Measurements from ENCODE around the gene GOLGA7B.

Gene GOLGA7B

GRCh38 chr10:97852840-97853405 lies 3.3 kb downstream of the GOLGA7B start:
- no peaks in the 10 kb centered on the region for H4K20me1 ChIP-seq (ENCODE audit: insufficient read depth, low read length)
- no peaks in the 10 kb centered on the region for H3K4me1 ChIP-seq (ENCODE audit: low read length)
- H3K4me3 ChIP-seq (ENCODE audit: low read length) = no peak overlapping the region
- H3K4me2 ChIP-seq (ENCODE audit: low read length) = no peak overlapping the region
- H3K9me3 ChIP-seq (ENCODE audit: insufficient read depth, low read length) = no peaks in the 10 kb centered on the region
- H3K36me3 ChIP-seq (replicated peaks; ENCODE audit: low read depth, low read length) = no peaks in the 10 kb centered on the region
- TF ChIP-seq CTCF (IDR thresholded peaks at IDR 0.05; ENCODE audit: low read depth, low read length) (no peak), EZH2phosphoT487 (IDR thresholded peaks at IDR 0.05; ENCODE audit: low read depth) (no peak)
- H3K27me3 ChIP-seq (ENCODE audit: low read depth, low read length) = no peaks in the 10 kb centered on the region
- no peak overlapping the region for H3K9ac ChIP-seq (ENCODE audit: low read length)
- no peaks in the 10 kb centered on the region for H3K79me2 ChIP-seq (ENCODE audit: low read length)
- no peak overlapping the region for H2AFZ ChIP-seq (ENCODE audit: low read depth, low read length)
- no peak overlapping the region for H3K27ac ChIP-seq (ENCODE audit: low read length)

- Histone ChIP-seq H3K4me2 (ENCODE audit: low read length) (no peak overlapping the region), H3K36me3 (replicated peaks; ENCODE audit: low read depth, low read length) (no peaks in the 10 kb centered on the region), H3K79me2 (ENCODE audit: low read length) (no peaks in the 10 kb centered on the region), H2AFZ (ENCODE audit: low read depth, low read length) (no peak overlapping the region), H3K9me3 (ENCODE audit: insufficient read depth, low read length) (no peaks in the 10 kb centered on the region), H3K4me3 (ENCODE audit: low read length) (no peak overlapping the region), H3K4me1 (ENCODE audit: low read length) (no peaks in the 10 kb centered on the region), H3K27ac (ENCODE audit: low read length) (no peak overlapping the region), H4K20me1 (ENCODE audit: insufficient read depth, low read length) (no peaks in the 10 kb centered on the region), H3K27me3 (ENCODE audit: low read depth, low read length) (no peaks in the 10 kb centered on the region; the same call in 1 of the 2 replicates), H3K9ac (ENCODE audit: low read length) (no peak overlapping the region)
- TF ChIP-seq EZH2phosphoT487 (IDR thresholded peaks at IDR 0.05; ENCODE audit: low read depth) (no peak), CTCF (IDR thresholded peaks at IDR 0.05; ENCODE audit: low read depth, low read length) (no peak)
Measured at GRCh38 chr10:97854743-97855142, 5.1 kb downstream of the GOLGA7B start.

- Histone ChIP-seq H3K4me2 (ENCODE audit: low read length) (no peak overlapping the region), H3K4me3 (ENCODE audit: low read length) (no peak overlapping the region), H3K4me1 (ENCODE audit: low read length) (no peaks in the 10 kb centered on the region), H3K27ac (ENCODE audit: low read length) (no peak overlapping the region), H3K79me2 (ENCODE audit: low read length) (no peaks in the 10 kb centered on the region), H3K9me3 (ENCODE audit: insufficient read depth, low read length) (no peaks in the 10 kb centered on the region), H2AFZ (ENCODE audit: low read depth, low read length) (no peak overlapping the region), H3K9ac (ENCODE audit: low read length) (no peak overlapping the region), H3K27me3 (ENCODE audit: low read depth, low read length) (no peaks in the 10 kb centered on the region; the same call in 1 of the 2 replicates), H4K20me1 (ENCODE audit: insufficient read depth, low read length) (no peaks in the 10 kb centered on the region), H3K36me3 (replicated peaks; ENCODE audit: low read depth, low read length) (no peaks in the 10 kb centered on the region)
- no peak for TF ChIP-seq CTCF (IDR thresholded peaks at IDR 0.05; ENCODE audit: low read depth, low read length)
- no peak for TF ChIP-seq EZH2phosphoT487 (IDR thresholded peaks at IDR 0.05; ENCODE audit: low read depth)
Measured at GRCh38 chr10:97858001-97858439, 8.4 kb downstream of the GOLGA7B start.

GRCh38 chr10:97861097-97861750 lies 11.6 kb downstream of the GOLGA7B start:
- Histone ChIP-seq H3K36me3 (replicated peaks; ENCODE audit: low read depth, low read length) (no peaks in the 10 kb centered on the region), H4K20me1 (ENCODE audit: insufficient read depth, low read length) (no peaks in the 10 kb centered on the region), H3K27ac (ENCODE audit: low read length) (no peak overlapping the region), H3K9ac (ENCODE audit: low read length) (no peak overlapping the region), H3K9me3 (ENCODE audit: insufficient read depth, low read length) (no peaks in the 10 kb centered on the region), H3K4me3 (ENCODE audit: low read length) (no peak overlapping the region), H3K4me1 (ENCODE audit: low read length) (no peaks in the 10 kb centered on the region), H2AFZ (ENCODE audit: low read depth, low read length) (no peak overlapping the region), H3K4me2 (ENCODE audit: low read length) (no peak overlapping the region), H3K27me3 (ENCODE audit: low read depth, low read length) (no peaks in the 10 kb centered on the region; the same call in 1 of the 2 replicates), H3K79me2 (ENCODE audit: low read length) (no peaks in the 10 kb centered on the region)
- TF ChIP-seq CTCF (IDR thresholded peaks at IDR 0.05; ENCODE audit: low read depth, low read length) (no peak), EZH2phosphoT487 (IDR thresholded peaks at IDR 0.05; ENCODE audit: low read depth) (no peak)
